K562 (cell line): ENCODE measurements around the gene MAN2B1. TPM values are rescaled to one million over a fixed set of nuclear protein-coding genes. Genes with fewer than 3 reads are reported as not detected.
A peak's percentile ranks its signal among the peaks of the same experiment; 100 is the strongest.

Experiments used
- ATF4 ChIP-seq: fragments of 450-650 bp; formaldehyde crosslinking; IDR thresholded peaks from 2 replicates; pipeline ENCODE4 v1.4.0; 2022; ENCODE audit warnings: mild to moderate bottlenecking, moderate library complexity
- DPF2 ChIP-seq: fragments of 450-650 bp; IDR thresholded peaks from 2 replicates; pipeline ENCODE4 v1.6.1; 2016
- EP400 ChIP-seq: fragments of 450-650 bp; IDR thresholded peaks from 2 replicates; pipeline ENCODE4 v1.6.1; 2017; ENCODE audit warnings: antibody characterized with exemption, mild to moderate bottlenecking, moderate library complexity
- HNRNPUL1 ChIP-seq: fragments of 200-400 bp; formaldehyde crosslinking; IDR thresholded peaks from 2 replicates; pipeline ENCODE4 v1.6.1; 2017; ENCODE audit warnings: low read length
- MEF2D ChIP-seq: conservative IDR thresholded peaks from 2 replicates; pipeline ENCODE4 v1.6.1; 2016; ENCODE audit warnings: low read depth, missing genetic modification characterization, missing compliant biosample characterization
- POLR2G ChIP-seq: fragments of 200-400 bp; formaldehyde crosslinking; IDR thresholded peaks from 2 replicates; pipeline ENCODE4 v1.6.1; 2017; ENCODE audit warnings: low read depth, mild to moderate bottlenecking, antibody characterized with exemption, low read length, moderate library complexity
- SMARCE1 ChIP-seq: fragments of 450-650 bp; IDR thresholded peaks from 2 replicates; pipeline ENCODE4 v1.7.1; 2016; ENCODE audit warnings: mild to moderate bottlenecking
- TEAD4 ChIP-seq, 2 experiments: sonication (generic) in 1 of 2; formaldehyde crosslinking in 1 of 2; IDR thresholded peaks; 2 replicates each; pipeline versions ENCODE4 v1.6.1 to v1.8.0; 2012 to 2022; ENCODE audit warnings: borderline replicate concordance in 1 of 2, inconsistent platforms in 1 of 2, low read length in 1 of 2, mild to moderate bottlenecking in 1 of 2, missing genetic modification reagents in 1 of 2
- ZBTB34 ChIP-seq: fragments of 250-450 bp; sonication (Bioruptor Pico); IDR thresholded peaks from 2 replicates; pipeline ENCODE4 v1.8.0; 2021; ENCODE audit warnings: mild to moderate bottlenecking, moderate library complexity
- ZBTB40 ChIP-seq, 2 experiments: fragments of 450-650 bp in 1 of 2; sonication (generic) in 1 of 2; formaldehyde crosslinking in 1 of 2; IDR thresholded peaks; 2 replicates each; pipeline versions ENCODE4 v1.7.1 to v1.9.0; 2016 to 2022; ENCODE audit warnings: inconsistent platforms in 1 of 2, mild to moderate bottlenecking in 1 of 2, missing genetic modification reagents in 1 of 2
- ZFP91 ChIP-seq: sonication (generic); formaldehyde crosslinking; IDR thresholded peaks from 2 replicates; pipeline ENCODE4 v1.8.0; 2022; ENCODE audit warnings: mild to moderate bottlenecking, missing genetic modification reagents
- ZNF232 ChIP-seq: sonication (generic); formaldehyde crosslinking; IDR thresholded peaks from 2 replicates; pipeline ENCODE4 v1.8.0; 2022; ENCODE audit warnings: mild to moderate bottlenecking, missing genetic modification reagents
- ZNF282 ChIP-seq: sonication (generic); formaldehyde crosslinking; IDR thresholded peaks from 2 replicates; pipeline ENCODE4 v1.8.1; 2023; ENCODE audit warnings: missing genetic modification reagents
- polyA plus RNA-seq, 8 experiments: library from polyadenylated mRNA; depleted of rRNA in 4 of 8; stranded (reverse) in 5 of 8; unstranded in 3 of 8; fragments of >200 nt; fragmentation: Nextera tagmentation in 2 of 8; fragmentation: Illumina TruSeq in 1 of 8; extraction: Ambion mirVana in 2 of 8; extraction: Trizol in 1 of 8; gene quantifications; 2 replicates each; pipeline versions ENCODE4 v1.2.1 to v1.2.3, GENCODE V29; 2011 to 2014; ENCODE audit warnings: inconsistent platforms in 1 of 8, missing spikeins in 1 of 8
- total RNA-seq, 7 experiments: library from RNA; depleted of rRNA in 6 of 7; stranded (reverse); fragments of >200 nt in 6 of 7; fragmentation: Illumina TruSeq in 2 of 7; extraction: Trizol in 2 of 7; gene quantifications; 2 replicates each; pipeline versions ENCODE4 v1.2.1 to v1.2.3, GENCODE V29; 2011 to 2021; ENCODE audit warnings: low replicate concordance in 1 of 7

Gene MAN2B1
- total and polyA plus RNA-seq, 9 of the 15 experiments (the other 6 are each of a cell fraction or from before 2014, with no cell fraction given), result 0.59 to 33.8 (median 11.4) TPM

GRCh38 chr19:12669270-12670158, 3.0 kb upstream of the MAN2B1 start (continued):
- TF ChIP-seq ZBTB34 (CRISPR knock-in tag), result no peak
- TF ChIP-seq DPF2, result 0 out of 2 replicates have a peak, but pooled peaks have one; percentile 21
- TF ChIP-seq POLR2G, result peak; percentile 81
- TF ChIP-seq ZNF282 (CRISPR knock-in tag), result no peak
- TF ChIP-seq ZFP91 (CRISPR knock-in tag), result 0 out of 2 replicates have a peak, but pooled peaks have one; percentile 14
- TF ChIP-seq ATF4 (CRISPR knock-in tag), result no peak
- TF ChIP-seq ZBTB40 (IDR thresholded peaks at IDR 0.05), result peak; percentile 100
- TF ChIP-seq ZBTB40 (CRISPR knock-in tag; IDR thresholded peaks at IDR 0.05), result no peak
- TF ChIP-seq HNRNPUL1, result no peak
- TF ChIP-seq ZNF232 (CRISPR knock-in tag), result no peak
- TF ChIP-seq SMARCE1, result no peak
- TF ChIP-seq MEF2D (tag), result 0 out of 2 replicates have a peak, but pooled peaks have one; percentile 54
- peak; percentile 93 for TF ChIP-seq EP400
- peak; percentile 26; the same call in 1 of the 2 replicates for TF ChIP-seq TEAD4 (IDR thresholded peaks at IDR 0.05; ENCODE audit: low read length)
- TF ChIP-seq TEAD4 (CRISPR knock-in tag; IDR thresholded peaks at IDR 0.05; ENCODE audit: borderline replicate concordance), result no peak
